ENCODE measurements around the gene LPA.

GRCh38 chr6:160679402-160679769, 15.3 kb upstream of the LPA start:
- no peak for TF ChIP-seq CEBPB (IDR thresholded peaks at IDR 0.05)
- no peak for TF ChIP-seq MAX (IDR thresholded peaks at IDR 0.05)
- TF ChIP-seq EP300 (IDR thresholded peaks at IDR 0.05; ENCODE audit: borderline replicate concordance): no peak
- TF ChIP-seq REST (IDR thresholded peaks at IDR 0.05; ENCODE audit: low read depth): no peak
- TF ChIP-seq EGR1 (IDR thresholded peaks at IDR 0.05): no peak
- TF ChIP-seq TAF1 (IDR thresholded peaks at IDR 0.05; ENCODE audit: low read depth): no peak
- no peak for TF ChIP-seq RAD21 (IDR thresholded peaks at IDR 0.05; ENCODE audit: low read depth)
- no peak for TF ChIP-seq FOXM1 (IDR thresholded peaks at IDR 0.05; ENCODE audit: borderline replicate concordance, low read depth)
- no peak for TF ChIP-seq TEAD4 (IDR thresholded peaks at IDR 0.05)
- TF ChIP-seq CREB1 (IDR thresholded peaks at IDR 0.05; ENCODE audit: low read depth): no peak
- TF ChIP-seq USF1 (IDR thresholded peaks at IDR 0.05): no peak

All from Ishikawa (cell line).